KOPT-K1 (cell line): Measurements from ENCODE around the gene USP47.
A peak's percentile ranks its signal among the peaks of the same experiment; 100 is the strongest.

Source experiments
- H3K27ac ChIP-seq: fragments of 200-600 bp; sonication (generic); 2 replicates; pipeline ENCODE4 v1.5.1; 2016; ENCODE audit warnings: antibody characterized with exemption, mild to moderate bottlenecking, low read depth, low read length; ENCODE audit not compliant: poor library complexity, severe bottlenecking
- H3K36me3 ChIP-seq: fragments of 200-600 bp; sonication (generic); 2 replicates; pipeline ENCODE4 v1.5.1; 2017; ENCODE audit warnings: antibody characterized with exemption, mild to moderate bottlenecking, low read length, moderate library complexity; ENCODE audit not compliant: insufficient read depth
- H3K9me3 ChIP-seq: fragments of 200-600 bp; sonication (generic); 2 replicates; pipeline ENCODE4 v1.5.1; 2017; ENCODE audit warnings: antibody characterized with exemption, low read length, mild to moderate bottlenecking; ENCODE audit not compliant: insufficient read depth, poor library complexity, severe bottlenecking

The USP47 gene

GRCh38 chr11:11843642-11844041 is 1.9 kb downstream of the USP47 start:
- H3K27ac ChIP-seq = peak overlapping the region; percentile 23
- no peaks in the 10 kb centered on the region for H3K9me3 ChIP-seq
- H3K36me3 ChIP-seq = no peaks in the 10 kb centered on the region

GRCh38 chr11:11844272-11844671 is 2.5 kb downstream of the USP47 start:
- H3K27ac ChIP-seq = peak overlapping the region; percentile 23

GRCh38 chr11:11845071-11845470 is 3.3 kb downstream of the USP47 start:
- Histone ChIP-seq H3K9me3 (no peaks in the 10 kb centered on the region), H3K36me3 (no peaks in the 10 kb centered on the region), H3K27ac (no peak overlapping the region)

More at GRCh38 chr11:11844272-11844671, 2.5 kb downstream of the USP47 start:
- Histone ChIP-seq H3K9me3 (no peaks in the 10 kb centered on the region), H3K36me3 (no peaks in the 10 kb centered on the region)

- Histone ChIP-seq H3K27ac (no peak overlapping the region), H3K9me3 (no peaks in the 10 kb centered on the region), H3K36me3 (no peaks in the 10 kb centered on the region)
These were observed 3.8 kb downstream of the USP47 start for GRCh38 chr11:11845551-11845950.

DNA sequence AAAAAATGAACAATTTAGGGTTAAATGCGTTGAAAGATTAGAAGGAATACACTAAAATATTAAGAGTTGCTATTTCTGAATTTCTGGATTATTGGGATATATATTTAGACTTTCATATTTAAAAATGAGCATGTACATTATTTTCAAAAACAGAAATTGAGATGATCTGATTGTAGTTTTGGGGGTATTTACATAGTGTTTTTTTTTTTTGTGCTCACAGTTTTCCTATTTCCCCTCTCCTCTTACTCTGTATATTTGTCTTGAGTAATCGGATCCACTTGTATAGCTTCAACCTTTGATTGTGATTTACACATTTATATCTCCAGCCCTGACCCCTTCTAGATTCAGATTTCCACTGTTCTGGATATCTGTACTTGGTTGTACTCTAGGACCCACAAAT is 5.3 kb downstream of the USP47 start:
- H3K36me3 ChIP-seq = no peaks in the 10 kb centered on the region
- H3K9me3 ChIP-seq = no peaks in the 10 kb centered on the region
- no peak overlapping the region for H3K27ac ChIP-seq

- Histone ChIP-seq H3K27ac (no peak overlapping the region), H3K36me3 (no peaks in the 10 kb centered on the region), H3K9me3 (no peaks in the 10 kb centered on the region)
These were observed 7.3 kb downstream of the USP47 start for GRCh38 chr11:11848891-11849746.

DNA sequence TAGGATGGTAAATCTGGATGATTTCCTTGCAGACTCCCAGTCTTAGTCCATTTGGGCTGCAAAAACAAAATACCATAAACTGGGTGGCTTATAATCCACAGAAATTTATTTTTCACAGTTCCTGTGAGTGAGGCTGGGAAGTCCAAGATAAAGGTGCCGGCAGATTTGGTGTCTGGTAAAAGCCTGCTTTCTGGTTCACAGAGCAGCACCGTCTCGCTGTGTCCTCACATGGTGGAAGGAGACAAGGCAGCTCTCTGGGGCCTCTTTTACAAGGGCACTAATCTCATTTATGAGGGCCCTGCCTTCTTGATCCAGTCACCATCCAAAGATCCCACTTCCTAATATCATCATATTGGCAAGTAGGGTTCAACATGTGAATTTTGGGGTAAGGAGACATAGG is 8.9 kb downstream of the USP47 start:
- Histone ChIP-seq H3K36me3 (no peaks in the 10 kb centered on the region), H3K9me3 (no peaks in the 10 kb centered on the region), H3K27ac (no peak overlapping the region)

GRCh38 chr11:11856638-11857037 is 14.9 kb downstream of the USP47 start:
- Histone ChIP-seq H3K9me3 (no peaks in the 10 kb centered on the region), H3K36me3 (no peaks in the 10 kb centered on the region), H3K27ac (no peak overlapping the region)

DNA sequence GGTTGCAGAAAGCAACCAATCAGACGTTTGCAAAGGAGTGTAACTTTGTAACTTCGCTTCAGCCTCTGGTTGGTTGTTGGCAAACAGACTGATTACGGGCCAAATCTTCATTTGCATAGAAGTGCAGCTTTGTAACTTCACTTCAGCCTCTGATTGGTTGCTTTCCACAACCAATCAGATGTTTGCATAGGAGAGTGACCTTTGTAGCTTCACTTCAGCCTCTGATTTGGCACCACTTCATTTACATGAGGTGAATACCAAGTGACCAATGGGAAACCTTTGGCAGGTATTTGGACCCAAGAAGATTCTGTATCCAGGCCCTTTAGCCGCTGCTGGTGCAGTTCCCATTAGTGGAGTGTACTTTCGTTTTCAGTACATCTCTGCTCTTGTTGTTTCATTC is 16.0 kb downstream of the USP47 start:
- Histone ChIP-seq H3K27ac (no peak overlapping the region), H3K36me3 (no peaks in the 10 kb centered on the region), H3K9me3 (no peaks in the 10 kb centered on the region)

- no peaks in the 10 kb centered on the region for H3K36me3 ChIP-seq
- H3K27ac ChIP-seq = no peak overlapping the region
- H3K9me3 ChIP-seq = no peaks in the 10 kb centered on the region
These were observed 16.9 kb downstream of the USP47 start for GRCh38 chr11:11858676-11859075.

DNA sequence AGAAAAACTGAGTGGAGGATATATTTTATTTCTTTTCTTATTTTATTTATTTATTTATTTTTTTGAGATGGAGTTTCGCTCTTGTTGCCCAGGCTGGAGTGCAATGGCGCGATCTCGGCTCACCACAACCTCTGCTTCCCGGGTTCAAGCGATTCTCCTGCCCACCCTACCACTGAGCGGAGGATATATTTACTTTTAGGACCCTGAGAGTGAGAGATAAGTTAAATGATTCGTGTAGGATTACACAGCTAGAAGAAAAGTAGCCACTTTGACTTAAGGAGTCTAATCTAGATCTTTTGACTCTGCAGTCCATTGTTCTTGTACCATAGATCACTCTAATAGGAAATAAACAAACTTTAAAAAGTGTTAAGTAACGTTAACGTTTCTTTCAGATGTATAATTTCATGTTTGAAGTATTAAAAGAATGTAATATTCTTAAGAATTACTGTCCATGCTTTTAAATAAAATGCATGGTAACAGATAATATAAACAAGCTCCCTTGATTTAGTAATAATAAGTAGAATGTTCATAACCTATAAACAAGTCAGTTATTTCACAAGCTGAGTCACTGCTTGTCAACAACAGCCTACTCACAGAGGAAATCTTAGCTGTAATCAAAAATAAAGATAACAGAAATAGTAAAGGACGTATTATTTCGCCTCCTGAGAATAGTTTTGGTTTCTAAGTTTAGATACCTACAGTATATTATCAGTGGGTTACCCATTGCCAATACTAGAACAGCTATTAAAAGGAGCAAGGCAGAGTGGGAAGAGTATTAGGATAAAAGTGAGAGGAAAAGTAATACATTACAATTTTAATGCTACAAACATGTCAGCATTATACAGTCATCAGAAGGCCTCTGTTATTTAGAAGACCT is 18.6 kb downstream of the USP47 start:
- no peaks in the 10 kb centered on the region for H3K36me3 ChIP-seq
- no peak overlapping the region for H3K27ac ChIP-seq
- no peaks in the 10 kb centered on the region for H3K9me3 ChIP-seq

DNA sequence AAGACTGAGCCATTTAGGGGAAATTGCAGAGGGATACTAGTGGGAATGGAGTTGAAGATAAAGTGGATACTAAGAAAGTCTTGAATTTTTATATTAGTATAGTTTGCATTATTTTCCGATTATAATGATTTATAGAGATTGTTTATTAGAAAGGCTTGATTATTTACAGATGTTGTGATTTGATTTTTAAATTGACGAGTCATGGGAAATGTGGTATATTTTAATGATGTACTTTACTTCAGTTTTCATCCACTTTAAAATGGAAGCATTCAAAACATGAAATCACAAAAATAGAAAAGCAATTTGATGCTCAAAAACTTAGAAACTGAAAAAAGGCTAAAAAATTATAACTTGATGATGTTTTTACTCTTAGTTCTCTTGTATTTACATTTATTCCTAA is 21.2 kb downstream of the USP47 start:
- Histone ChIP-seq H3K36me3 (no peaks in the 10 kb centered on the region), H3K9me3 (peaks cover 12% of the 10 kb centered on the region), H3K27ac (no peak overlapping the region)

DNA sequence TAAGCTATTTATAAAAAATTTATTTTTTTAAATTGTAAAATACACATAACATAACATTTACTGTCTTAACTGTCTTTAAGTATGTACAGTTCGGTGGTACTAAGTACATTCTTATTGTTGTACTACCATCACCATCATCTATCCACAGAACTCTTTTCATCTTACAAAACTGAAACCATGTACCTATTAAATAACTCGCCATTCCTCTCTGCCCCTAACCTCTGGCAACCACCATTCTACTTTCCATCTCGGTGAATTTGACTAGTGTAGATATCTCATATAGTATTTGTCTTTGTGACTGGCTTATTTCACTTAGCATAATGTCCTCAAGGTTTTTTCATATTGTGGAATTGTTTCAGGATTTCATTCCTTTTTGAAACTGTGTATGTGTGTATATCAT is 22.6 kb downstream of the USP47 start:
- H3K9me3 ChIP-seq = peaks cover 14% of the 10 kb centered on the region
- no peak overlapping the region for H3K27ac ChIP-seq

GRCh38 chr11:11864803-11865202 is 23.0 kb downstream of the USP47 start:
- no peaks in the 10 kb centered on the region for H3K36me3 ChIP-seq
- H3K9me3 ChIP-seq = peaks cover 14% of the 10 kb centered on the region
- no peak overlapping the region for H3K27ac ChIP-seq

More for the DNA sequence above, 22.6 kb downstream of the USP47 start:
- no peaks in the 10 kb centered on the region for H3K36me3 ChIP-seq

- peaks cover 14% of the 10 kb centered on the region for H3K9me3 ChIP-seq
- no peaks in the 10 kb centered on the region for H3K36me3 ChIP-seq
- H3K27ac ChIP-seq = no peak overlapping the region
These were observed 23.7 kb downstream of the USP47 start for GRCh38 chr11:11865449-11865848.
